Measurements from ENCODE around the gene FKBP4.
A peak's percentile ranks its signal among the peaks of the same experiment; 100 is the strongest.
"Not testable (repeated sequence)": the region's sequence is repeated elsewhere in the genome, so short reads cannot be mapped to it uniquely, and the experiment has no call there.

FKBP4 gene

GRCh38 chr12:2794736-2795289 is at the start of gene FKBP4:
FKBP4 (plus strand) TSS chr12:2794970; CDS start chr12:2795140, 170 bp downstream.
- H3K27ac ChIP-seq = peak within 1 kb of the TSS; percentile 57

GRCh38 chr12:2745655-2746054 is 49.1 kb upstream of the FKBP4 start:
- no peak overlapping the region for H3K27ac ChIP-seq
- no peak for DNase-seq (ENCODE audit: low read depth, low spot score)

More at GRCh38 chr12:2794736-2795289, at the start of gene FKBP4:
- peak; percentile 62 for DNase-seq (ENCODE audit: low read depth, low spot score)

GRCh38 chr12:2749580-2749979 is 45.2 kb upstream of the FKBP4 start:
- no peak overlapping the region for H3K27ac ChIP-seq
- DNase-seq (ENCODE audit: low read depth, low spot score) = no peak

- no peak for DNase-seq (ENCODE audit: low read depth, low spot score)
- no peak overlapping the region for H3K27ac ChIP-seq
Observed at GRCh38 chr12:2750185-2750584, 44.6 kb upstream of the FKBP4 start.

GRCh38 chr12:2751230-2751629 is 43.5 kb upstream of the FKBP4 start:
- H3K27ac ChIP-seq = no peak overlapping the region
- no peak for DNase-seq (ENCODE audit: low read depth, low spot score)

GRCh38 chr12:2751686-2752085 is 43.1 kb upstream of the FKBP4 start:
- no peak overlapping the region for H3K27ac ChIP-seq
- no peak for DNase-seq (ENCODE audit: low read depth, low spot score)

GRCh38 chr12:2752676-2753371 is 41.9 kb upstream of the FKBP4 start:
- H3K27ac ChIP-seq = no peak overlapping the region
- no peak for DNase-seq (ENCODE audit: low read depth, low spot score)

GRCh38 chr12:2753536-2753935 is 41.2 kb upstream of the FKBP4 start:
- no peak overlapping the region for H3K27ac ChIP-seq
- no peak for DNase-seq (ENCODE audit: low read depth, low spot score)

- DNase-seq (ENCODE audit: low read depth, low spot score) = no peak
- no peak overlapping the region for H3K27ac ChIP-seq
Observed at GRCh38 chr12:2754208-2754607, 40.6 kb upstream of the FKBP4 start.

- H3K27ac ChIP-seq = no peak overlapping the region
- DNase-seq (ENCODE audit: low read depth, low spot score) = no peak
Observed at GRCh38 chr12:2756756-2757155, 38.0 kb upstream of the FKBP4 start.

- no peak for DNase-seq (ENCODE audit: low read depth, low spot score)
- no peak overlapping the region for H3K27ac ChIP-seq
Observed at GRCh38 chr12:2759733-2760132, 35.0 kb upstream of the FKBP4 start.

- DNase-seq (ENCODE audit: low read depth, low spot score) = no peak
- no peak overlapping the region for H3K27ac ChIP-seq
Observed at GRCh38 chr12:2764398-2764797, 30.4 kb upstream of the FKBP4 start.

- DNase-seq (ENCODE audit: low read depth, low spot score) = no peak
- H3K27ac ChIP-seq = no peak overlapping the region
Observed at GRCh38 chr12:2765052-2765451, 29.7 kb upstream of the FKBP4 start.

GRCh38 chr12:2765608-2766007 is 29.2 kb upstream of the FKBP4 start:
- no peak for DNase-seq (ENCODE audit: low read depth, low spot score)
- H3K27ac ChIP-seq = no peak overlapping the region

GRCh38 chr12:2768224-2768961 is 26.4 kb upstream of the FKBP4 start:
- no peak overlapping the region for H3K27ac ChIP-seq
- no peak for DNase-seq (ENCODE audit: low read depth, low spot score)

- no peak for DNase-seq (ENCODE audit: low read depth, low spot score)
- H3K27ac ChIP-seq = no peak overlapping the region
Observed at GRCh38 chr12:2769866-2770533, 24.8 kb upstream of the FKBP4 start.

- not testable (repeated sequence) for H3K27ac ChIP-seq; DNase-seq (ENCODE audit: low read depth, low spot score)
Observed at GRCh38 chr12:2770544-2770943, 24.2 kb upstream of the FKBP4 start.

- no peak overlapping the region for H3K27ac ChIP-seq
- no peak for DNase-seq (ENCODE audit: low read depth, low spot score)
Observed at GRCh38 chr12:2772370-2772769, 22.4 kb upstream of the FKBP4 start.

- no peak overlapping the region for H3K27ac ChIP-seq
- DNase-seq (ENCODE audit: low read depth, low spot score) = no peak
Observed at GRCh38 chr12:2773199-2773875, 21.4 kb upstream of the FKBP4 start.

GRCh38 chr12:2775431-2775830 is 19.3 kb upstream of the FKBP4 start:
- DNase-seq (ENCODE audit: low read depth, low spot score) = no peak
- H3K27ac ChIP-seq = no peak overlapping the region
